ENCODE results near the gene GNMT. TPM values are rescaled to one million over a fixed set of nuclear protein-coding genes. Genes with fewer than 3 reads are reported as not detected.

Gene GNMT
- total and polyA plus RNA-seq, 4 donors = 1.0 to 4.5 (median 2.2) TPM

GRCh38 chr6:42959917-42960242, 674 bp upstream of the GNMT start:
- DNase-seq = no peak
- TF ChIP-seq CTCF (IDR thresholded peaks at IDR 0.05; ENCODE audit: control extremely low read depth, extremely low read depth) = no peak
- Histone ChIP-seq H3K27me3 (ENCODE audit: control insufficient read depth in 3 of 3, insufficient read depth in 3 of 3, low read length in 2 of 3) (peaks cover 0 to 4% (median 3%) of the 10 kb centered on the region in 3 donors), H3K9ac (ENCODE audit: insufficient read depth in 1 of 2, low read length in 2 of 2) (no peak overlapping the region), H3K9me3 (ENCODE audit: control insufficient read depth in 4 of 4, insufficient read depth in 3 of 4, low read length in 3 of 4) (no peaks in the 10 kb centered on the region), H3K4me3 (no peak overlapping the region), H3K36me3 (ENCODE audit: control insufficient read depth in 4 of 4, insufficient read depth in 4 of 4, low read length in 4 of 4) (peaks cover 0 to 18% (median 7%) of the 10 kb centered on the region in 4 donors), H3K27ac (ENCODE audit: low read depth in 1 of 2, low read length in 1 of 2) (peak overlapping the region in 1 of 2 donors; percentile 52), H3K4me1 (ENCODE audit: control insufficient read depth in 5 of 5, insufficient read depth in 5 of 5, low read length in 5 of 5) (peaks cover 0 to 14% (median 2%) of the 10 kb centered on the region in 5 donors)
- WGBS, 2 donors = 14 to 47% methylated on average over 13 of the region's 13 CpGs
- ATAC-seq (ENCODE audit: insufficient read depth, low FRiP score) = no peak

- TF ChIP-seq CTCF (IDR thresholded peaks at IDR 0.05; ENCODE audit: control extremely low read depth, extremely low read depth) = no peak
- H3K36me3 ChIP-seq (ENCODE audit: control insufficient read depth in 4 of 4, insufficient read depth in 4 of 4, low read length in 4 of 4) = peaks cover 0 to 28% (median 9%) of the 10 kb centered on the region in 4 donors
- peak overlapping the region in 1 of 2 donors; percentile 13 for H3K27ac ChIP-seq (ENCODE audit: low read depth in 1 of 2, low read length in 1 of 2)
- H3K27me3 ChIP-seq (ENCODE audit: control insufficient read depth in 3 of 3, insufficient read depth in 3 of 3, low read length in 2 of 3) = peaks cover 0 to 4% (median 3%) of the 10 kb centered on the region in 3 donors
- DNase-seq (no peak), ATAC-seq (ENCODE audit: insufficient read depth, low FRiP score) (no peak)
- WGBS, 2 donors = 27 to 28% methylated on average over 15 of the region's 15 CpGs
- H3K9me3 ChIP-seq (ENCODE audit: control insufficient read depth in 4 of 4, insufficient read depth in 3 of 4, low read length in 3 of 4) = no peaks in the 10 kb centered on the region
- peak overlapping the region; percentile 8 for H3K4me3 ChIP-seq
- peaks cover 0 to 14% (median 2%) of the 10 kb centered on the region in 5 donors for H3K4me1 ChIP-seq (ENCODE audit: control insufficient read depth in 5 of 5, insufficient read depth in 5 of 5, low read length in 5 of 5)
- no peak overlapping the region for H3K9ac ChIP-seq (ENCODE audit: insufficient read depth in 1 of 2, low read length in 2 of 2)
Observed at GRCh38 chr6:42961020-42961470, 491 bp downstream of the GNMT start.

- H3K9me3 ChIP-seq (ENCODE audit: control insufficient read depth in 4 of 4, insufficient read depth in 3 of 4, low read length in 3 of 4) = no peaks in the 10 kb centered on the region
Observed at GRCh38 chr6:42962096-42962495, 1.5 kb downstream of the GNMT start.

More at GRCh38 chr6:42962096-42962495, 1.5 kb downstream of the GNMT start:
- Histone ChIP-seq H3K9ac (ENCODE audit: insufficient read depth in 1 of 2, low read length in 2 of 2) (no peak overlapping the region), H3K36me3 (ENCODE audit: control insufficient read depth in 4 of 4, insufficient read depth in 4 of 4, low read length in 4 of 4) (peaks cover 0 to 33% (median 10%) of the 10 kb centered on the region in 4 donors), H3K27me3 (ENCODE audit: control insufficient read depth in 3 of 3, insufficient read depth in 3 of 3, low read length in 2 of 3) (peaks cover 0 to 4% (median 3%) of the 10 kb centered on the region in 3 donors), H3K27ac (ENCODE audit: low read depth in 1 of 2, low read length in 1 of 2) (no peak overlapping the region), H3K4me1 (ENCODE audit: control insufficient read depth in 5 of 5, insufficient read depth in 5 of 5, low read length in 5 of 5) (peaks cover 0 to 14% (median 2%) of the 10 kb centered on the region in 5 donors), H3K4me3 (no peak overlapping the region)
- no peak for TF ChIP-seq CTCF (IDR thresholded peaks at IDR 0.05; ENCODE audit: control extremely low read depth, extremely low read depth)
- no peak for DNase-seq
- ATAC-seq (ENCODE audit: insufficient read depth, low FRiP score) = no peak
- WGBS, 2 donors = 85 to 93% methylated on average over 12 of the region's 12 CpGs
